Measurements from ENCODE around the gene H2BK1.

Gene H2BK1

GRCh38 chr7:151248346-151249033, 38.2 kb upstream of the H2BK1 start, which contains the start of gene SMARCD3:
Gene SMARCD3, minus strand, starts transcription at chr7:151248694. Its CDS starts 132 bp downstream, at chr7:151248562.
- no peak for TF ChIP-seq ZNF274 (IDR thresholded peaks at IDR 0.05; ENCODE audit: low read depth, low read length)
- H3K4me3 ChIP-seq (ENCODE audit: low read length) = no peak within 1 kb of the TSS

GRCh38 chr7:151247611-151248345, 37.5 kb upstream of the H2BK1 start:
- TF ChIP-seq ZNF274 (IDR thresholded peaks at IDR 0.05; ENCODE audit: low read depth, low read length) = no peak
- no peak overlapping the region for H3K4me3 ChIP-seq (ENCODE audit: low read length)

GRCh38 chr7:151246851-151247580, 36.7 kb upstream of the H2BK1 start:
- TF ChIP-seq ZNF274 (IDR thresholded peaks at IDR 0.05; ENCODE audit: low read depth, low read length) = no peak
- H3K4me3 ChIP-seq (ENCODE audit: low read length) = no peak overlapping the region

GRCh38 chr7:151246102-151246850, 36.0 kb upstream of the H2BK1 start:
- no peak for TF ChIP-seq ZNF274 (IDR thresholded peaks at IDR 0.05; ENCODE audit: low read depth, low read length)
- no peak overlapping the region for H3K4me3 ChIP-seq (ENCODE audit: low read length)

GRCh38 chr7:151245360-151246101, 35.2 kb upstream of the H2BK1 start:
- H3K4me3 ChIP-seq (ENCODE audit: low read length) = peak overlapping the region; percentile 6; the same call in 1 of the 2 replicates
- no peak for TF ChIP-seq ZNF274 (IDR thresholded peaks at IDR 0.05; ENCODE audit: low read depth, low read length)

- TF ChIP-seq ZNF274 (IDR thresholded peaks at IDR 0.05; ENCODE audit: low read depth, low read length) = no peak
- peak overlapping the region; percentile 6; the same call in 1 of the 2 replicates for H3K4me3 ChIP-seq (ENCODE audit: low read length)
Measured at GRCh38 chr7:151244841-151245346, 34.6 kb upstream of the H2BK1 start.

- no peak for TF ChIP-seq ZNF274 (IDR thresholded peaks at IDR 0.05; ENCODE audit: low read depth, low read length)
- H3K4me3 ChIP-seq (ENCODE audit: low read length) = no peak overlapping the region
Measured at GRCh38 chr7:151244196-151244840, 34.0 kb upstream of the H2BK1 start.

GRCh38 chr7:151243408-151244195, 33.3 kb upstream of the H2BK1 start:
- no peak overlapping the region; the same call in 1 of the 2 replicates for H3K4me3 ChIP-seq (ENCODE audit: low read length)
- TF ChIP-seq ZNF274 (IDR thresholded peaks at IDR 0.05; ENCODE audit: low read depth, low read length) = no peak

- TF ChIP-seq ZNF274 (IDR thresholded peaks at IDR 0.05; ENCODE audit: low read depth, low read length) = no peak
- no peak overlapping the region for H3K4me3 ChIP-seq (ENCODE audit: low read length)
Measured at GRCh38 chr7:151243045-151243349, 32.7 kb upstream of the H2BK1 start.

- H3K4me3 ChIP-seq (ENCODE audit: low read length) = no peak overlapping the region
- TF ChIP-seq ZNF274 (IDR thresholded peaks at IDR 0.05; ENCODE audit: low read depth, low read length) = no peak
Measured at GRCh38 chr7:151242159-151243044, 32.1 kb upstream of the H2BK1 start.

- no peak for TF ChIP-seq ZNF274 (IDR thresholded peaks at IDR 0.05; ENCODE audit: low read depth, low read length)
Measured at GRCh38 chr7:151241755-151242096, 31.4 kb upstream of the H2BK1 start.

More at GRCh38 chr7:151241755-151242096, 31.4 kb upstream of the H2BK1 start:
- H3K4me3 ChIP-seq (ENCODE audit: low read length) = no peak overlapping the region
